H1 (cell line): ENCODE data around the gene SPR. TPM values are rescaled to one million over a fixed set of nuclear protein-coding genes. Genes with fewer than 3 reads are reported as not detected.

Source experiments
- CBX5 ChIP-seq: fragments of 300-800, 300-1000 bp; sonication (generic); IDR thresholded peaks from 2 replicates; pipeline ENCODE4 v1.7.1; 2016; ENCODE audit warnings: antibody characterized with exemption, low read length, low read depth
- CBX8 ChIP-seq: fragments of 300-800, 300-1000 bp; sonication (generic); IDR thresholded peaks from 2 replicates; pipeline ENCODE4 v1.7.1; 2016; ENCODE audit warnings: low read depth, low read length, borderline replicate concordance
- CREB1 ChIP-seq: IDR thresholded peaks from 2 replicates; pipeline ENCODE4 v1.6.1; 2012; ENCODE audit warnings: inconsistent platforms
- E2F6 ChIP-seq: IDR thresholded peaks from 2 replicates; pipeline ENCODE4 v1.6.1; 2012; ENCODE audit warnings: inconsistent platforms
- GTF2F1 ChIP-seq: IDR thresholded peaks from 2 replicates; pipeline ENCODE4 v1.6.1; 2012; ENCODE audit warnings: low read depth, low read length, improper control_type of control experiment, borderline replicate concordance
- HDAC6 ChIP-seq: IDR thresholded peaks from one replicate; pipeline ENCODE4 v1.7.1; 2012; ENCODE audit warnings: low read depth, mild to moderate bottlenecking, inconsistent platforms, low read length, moderate library complexity
- NANOG ChIP-seq: IDR thresholded peaks from 2 replicates; pipeline ENCODE4 v1.6.1; 2011; ENCODE audit warnings: low read length, low read depth, mild to moderate bottlenecking, inconsistent platforms; ENCODE audit not compliant: insufficient read depth, poor library complexity, severe bottlenecking
- POU5F1 ChIP-seq: IDR thresholded peaks from 2 replicates; pipeline ENCODE4 v1.6.1; 2011; ENCODE audit warnings: low read depth, mild to moderate bottlenecking, low read length, moderate library complexity
- TBP ChIP-seq: IDR thresholded peaks from 2 replicates; pipeline ENCODE4 v1.6.1; 2011; ENCODE audit warnings: low read depth, low read length, improper control_type of control experiment
- polyA plus RNA-seq, 7 experiments: library from polyadenylated mRNA; depleted of rRNA in 3 of 7; stranded (reverse) in 5 of 7; unstranded in 2 of 7; fragments of >200 nt in 5 of 7; fragments of 200-250 nt in 2 of 7; gene quantifications; 1 replicate in 5 of 7; 2 replicates in 1 of 7; 4 replicates in 1 of 7; pipeline versions ENCODE4 v1.2.1 to v1.2.3, GENCODE V29; 2011 to 2013; ENCODE audit warnings: missing spikeins in 2 of 7, mixed read lengths in 2 of 7
- total RNA-seq: library from RNA; stranded (reverse); fragmentation: NEBNext Ultra II Directional; extraction: Animal tissue kit (Norgen Biotek cat#: 25700); gene quantifications from 2 replicates; pipeline ENCODE4 v1.2.1, GENCODE V29; 2021

The SPR gene
- total and polyA plus RNA-seq, 2 of the 8 experiments (the other 6 are each of a cell fraction or from before 2014, with no cell fraction given): 4.5 to 11.5 TPM

DNA sequence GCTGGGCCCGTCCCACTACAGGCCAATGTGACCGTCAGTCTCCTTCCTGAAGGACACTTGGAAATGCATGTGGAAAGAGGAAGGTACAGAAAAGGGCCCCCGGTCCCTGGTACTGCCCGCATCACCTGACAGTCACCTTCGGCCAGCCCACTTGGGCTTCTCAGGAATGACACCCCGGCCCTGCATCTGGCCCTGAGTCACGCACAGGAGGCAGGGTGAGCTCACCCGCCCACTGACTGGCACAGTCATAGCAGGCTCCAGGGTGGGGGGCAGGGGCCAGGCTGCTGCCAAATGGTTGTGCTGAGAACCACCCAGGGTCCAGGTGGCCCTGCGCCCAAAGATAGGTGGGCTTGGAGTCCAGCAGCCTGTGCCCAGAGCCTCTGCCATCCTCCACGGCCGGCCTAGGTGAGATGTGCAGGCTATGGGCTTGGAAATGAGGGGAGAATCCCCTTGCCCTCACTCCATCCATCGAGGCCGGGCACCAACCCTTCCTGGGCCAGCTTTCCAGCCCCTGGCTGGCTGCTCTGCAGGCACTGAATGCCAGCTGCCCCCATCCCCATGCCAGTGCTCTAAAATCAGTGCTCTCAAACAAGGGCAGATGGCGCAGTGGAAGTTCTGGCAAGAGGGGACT is 44.2 kb downstream of the SPR start (continued):
- TF ChIP-seq CREB1 (no peak), TBP (no peak), POU5F1 (no peak), E2F6 (no peak), CBX5 (no peak), CBX8 (no peak), HDAC6 (no peak), GTF2F1 (no peak), NANOG (no peak)
- TF ChIP-seq, all 59 proteins: peak for 0
